SK-N-SH (cell line): ENCODE measurements around the gene MAGEA11. TPM values are rescaled to one million over a fixed set of nuclear protein-coding genes. Genes with fewer than 3 reads are reported as not detected.

Source experiments
- CTCF ChIA-PET: fragments of 300-600, 350-600 bp; formaldehyde crosslinking; extraction: SDS; loops from one replicate; lab custom pipeline; 2021; lab: Yijun Ruan, JAX
- POLR2A ChIA-PET: fragments of 350-600 bp; sonication (Branson Sonifier 250); formaldehyde crosslinking; extraction: SDS; loops from one replicate; lab custom pipeline; 2020; ENCODE audit warnings: antibody characterized with exemption, inconsistent platforms; lab: Yijun Ruan, JAX
- DNase-seq: peaks from one replicate; pipeline ENCODE4 v3.0.0; 2012
- H2AFZ ChIP-seq: fragments of 200-600 bp; sonication (generic); 2 replicates; pipeline ENCODE4 v1.8.1; 2016; ENCODE audit warnings: antibody characterized with exemption, mild to moderate bottlenecking, low read depth
- H3F3A ChIP-seq: fragments of 200-600 bp; sonication (generic); replicated peaks from 2 replicates; pipeline ENCODE3; 2016; ENCODE audit warnings: antibody characterized with exemption, mild to moderate bottlenecking; ENCODE audit not compliant: insufficient read depth
- H3K27ac ChIP-seq, 2 experiments: fragments of 200-500 bp in 1 of 2; fragments of 200-600 bp in 1 of 2; sonication (Bioruptor generic) in 1 of 2; sonication (generic), shearing (Covaris generic) in 1 of 2; 2 replicates each; pipeline versions ENCODE4 v1.5.1 to v1.6.1; 2014 to 2016; ENCODE audit warnings: low read depth in 2 of 2, inconsistent platforms in 1 of 2, low read length in 1 of 2, mild to moderate bottlenecking in 1 of 2, mixed read lengths in 1 of 2
- H3K27me3 ChIP-seq: fragments of 200-600 bp; sonication (generic), shearing (Covaris generic); 2 replicates; pipeline ENCODE4 v1.6.1; 2016; ENCODE audit warnings: mixed run types; ENCODE audit not compliant: insufficient read depth
- H3K36me3 ChIP-seq, 2 experiments: fragments of 200-500 bp in 1 of 2; fragments of 200-600 bp in 1 of 2; sonication (Bioruptor generic) in 1 of 2; sonication (generic) in 1 of 2; replicated peaks in 1 of 2; 2 replicates each; pipeline versions ENCODE3 to v1.5.1; 2014 to 2016; ENCODE audit warnings: low read length in 1 of 2, mild to moderate bottlenecking in 1 of 2; ENCODE audit not compliant: insufficient read depth in 2 of 2, control insufficient read depth in 1 of 2
- H3K4me1 ChIP-seq, 2 experiments: fragments of 200-500 bp in 1 of 2; fragments of 200-600 bp in 1 of 2; sonication (Bioruptor generic) in 1 of 2; sonication (generic), shearing (Covaris generic) in 1 of 2; 2 replicates each; pipeline versions ENCODE4 v1.5.1 to v1.6.1; 2014 to 2016; ENCODE audit warnings: low read depth in 1 of 2, low read length in 1 of 2, mixed run types in 1 of 2; ENCODE audit not compliant: insufficient read depth in 2 of 2, control insufficient read depth in 1 of 2
- H3K4me2 ChIP-seq: fragments of 200-600 bp; sonication (generic), shearing (Covaris generic); 2 replicates; pipeline ENCODE4 v1.6.1; 2017; ENCODE audit warnings: mixed run types
- H3K4me3 ChIP-seq, 2 experiments: fragments of 200-500 bp in 1 of 2; fragments of 200-600 bp in 1 of 2; sonication (Bioruptor generic) in 1 of 2; sonication (generic), shearing (Covaris generic) in 1 of 2; 2 replicates each; pipeline versions ENCODE4 v1.5.1 to v1.8.1; 2014 to 2016; ENCODE audit warnings: low read depth in 2 of 2, inconsistent platforms in 1 of 2, low read length in 1 of 2, mild to moderate bottlenecking in 1 of 2, mixed read lengths in 1 of 2, moderate library complexity in 1 of 2
- H3K79me2 ChIP-seq: fragments of 200-600 bp; sonication (generic); 2 replicates; pipeline ENCODE4 v1.8.1; 2017; ENCODE audit warnings: mild to moderate bottlenecking; ENCODE audit not compliant: insufficient read depth
- H3K9ac ChIP-seq: fragments of 200-600 bp; sonication (generic); 2 replicates; pipeline ENCODE4 v1.6.1; 2017; ENCODE audit warnings: mixed run types
- H3K9me2 ChIP-seq: fragments of 200-600 bp; sonication (generic); 2 replicates; pipeline ENCODE4 v1.6.1; 2017; ENCODE audit warnings: mixed run types
- H3K9me3 ChIP-seq: fragments of 200-600 bp; sonication (generic); 2 replicates; pipeline ENCODE4 v1.6.1; 2017; ENCODE audit warnings: mixed run types, mild to moderate bottlenecking, moderate library complexity
- H4K20me1 ChIP-seq: fragments of 200-600 bp; sonication (generic); 2 replicates; pipeline ENCODE4 v1.6.1; 2017; ENCODE audit warnings: mild to moderate bottlenecking, mixed run types; ENCODE audit not compliant: insufficient read depth
- ELF1 ChIP-seq: IDR thresholded peaks from 2 replicates; pipeline ENCODE4 v1.4.0; 2012
- FOSL2 ChIP-seq: IDR thresholded peaks from 2 replicates; pipeline ENCODE4 v1.4.0; 2012; ENCODE audit warnings: low read depth, mild to moderate bottlenecking, moderate library complexity, borderline replicate concordance
- FOXJ3 ChIP-seq: sonication (generic); formaldehyde crosslinking; IDR thresholded peaks from 2 replicates; pipeline ENCODE4 v1.5.1; 2020; ENCODE audit warnings: mild to moderate bottlenecking, missing genetic modification reagents
- FOXM1 ChIP-seq: IDR thresholded peaks from 2 replicates; pipeline ENCODE4 v1.4.0; 2012; ENCODE audit warnings: low read depth, mild to moderate bottlenecking
- MEF2A ChIP-seq: IDR thresholded peaks from 2 replicates; pipeline ENCODE4 v1.4.0; 2012; ENCODE audit warnings: low read depth, borderline replicate concordance
- MXI1 ChIP-seq: IDR thresholded peaks from 2 replicates; pipeline ENCODE4 v1.6.1; 2012; ENCODE audit warnings: mild to moderate bottlenecking, low read depth, low read length, improper control_type of control experiment
- NRF1 ChIP-seq: IDR thresholded peaks from 2 replicates; pipeline ENCODE4 v1.6.1; 2012; ENCODE audit warnings: low read depth, mild to moderate bottlenecking, low read length
- RAD21 ChIP-seq: IDR thresholded peaks from 2 replicates; pipeline ENCODE4 v1.6.1; 2012; ENCODE audit warnings: mild to moderate bottlenecking, low read length
- RCOR1 ChIP-seq: fragments of 150-350 bp; IDR thresholded peaks from 2 replicates; pipeline ENCODE4 v1.6.1; 2017; ENCODE audit warnings: antibody characterized with exemption, low read length
- RFX5 ChIP-seq: IDR thresholded peaks from 2 replicates; pipeline ENCODE4 v1.6.1; 2012; ENCODE audit warnings: mild to moderate bottlenecking, improper control_type of control experiment, low read length
- RXRA ChIP-seq: IDR thresholded peaks from 2 replicates; pipeline ENCODE4 v1.4.0; 2012; ENCODE audit warnings: low read depth, mild to moderate bottlenecking, borderline replicate concordance
- SIN3A ChIP-seq: IDR thresholded peaks from 2 replicates; pipeline ENCODE4 v1.6.1; 2012; ENCODE audit warnings: low read depth, mild to moderate bottlenecking, low read length, moderate library complexity, borderline replicate concordance
- YY1 ChIP-seq: IDR thresholded peaks from 2 replicates; pipeline ENCODE4 v1.4.0; 2012; ENCODE audit warnings: low read depth, mild to moderate bottlenecking
- WGBS: methylation state at CpG from one replicate; pipeline ENCODE4 v1.1.6; 2017; ENCODE audit warnings: low lambda C conversion rate; 5-methylcytosine and 5-hydroxymethylcytosine counted together
- polyA plus RNA-seq, 3 experiments: library from polyadenylated mRNA; depleted of rRNA; stranded (reverse); fragments of >200 nt; gene quantifications; 2 replicates each; pipeline ENCODE4 v1.2.3, GENCODE V29; 2012
- TF ChIP-seq, protein P1 (sequence below): IDR thresholded peaks from 2 replicates; pipeline ENCODE4 v1.4.0; 2012; ENCODE audit warnings: low read depth, borderline replicate concordance
- TF ChIP-seq, protein P2 (sequence below): IDR thresholded peaks from 2 replicates; pipeline ENCODE4; 2012
- TF ChIP-seq, protein P3 (sequence below): IDR thresholded peaks from 2 replicates; pipeline ENCODE4 v1.6.1; 2012; ENCODE audit warnings: mild to moderate bottlenecking, low read depth, low read length, moderate library complexity
- TF ChIP-seq, protein P4 (sequence below): fragments of 200-600 bp; sonication (generic); IDR thresholded peaks from 2 replicates; pipeline ENCODE4 v1.6.1; 2017; ENCODE audit warnings: antibody characterized with exemption, mild to moderate bottlenecking, moderate library complexity

Gene MAGEA11
- polyA plus RNA-seq, 1 of the 3 experiments (the other 2 are of a cell fraction), result 0.03 TPM

DNA sequence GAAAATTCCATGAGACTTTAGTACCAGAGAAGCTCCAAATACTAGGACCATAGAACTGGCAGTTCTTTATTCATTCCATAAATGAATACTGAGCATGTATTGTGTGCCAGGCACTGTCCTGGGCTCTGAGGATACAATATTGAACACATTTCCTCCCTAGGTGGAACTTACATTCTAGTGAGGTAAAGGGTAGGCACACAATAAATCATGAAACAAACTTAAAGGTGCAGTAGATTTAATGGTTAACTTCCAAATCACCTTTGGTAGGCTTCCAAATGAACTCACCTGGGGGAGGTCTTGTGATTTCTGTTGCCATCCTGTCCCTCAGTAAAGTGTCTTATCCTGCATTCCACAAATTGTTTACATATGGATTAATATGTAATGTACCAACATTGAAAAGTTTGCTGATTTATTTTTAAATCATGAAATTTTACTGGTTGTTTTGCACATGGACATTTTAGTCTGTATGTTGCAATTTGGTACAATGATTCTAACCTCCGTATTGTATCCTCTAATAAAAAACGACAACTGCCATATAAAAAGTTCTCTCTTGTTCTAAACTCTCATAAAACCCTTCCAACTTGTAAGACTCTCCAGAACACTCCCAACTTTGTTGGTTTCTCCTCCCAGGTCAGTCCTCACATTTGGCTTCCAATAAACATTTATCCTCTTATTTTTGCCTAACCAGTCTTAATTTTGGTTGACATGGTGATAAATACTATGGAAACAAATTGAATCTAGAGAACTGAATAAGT lies 4.5 kb upstream of the MAGEA11 start:
- no peaks in the 10 kb centered on the region for H3K79me2 ChIP-seq
- no peaks in the 10 kb centered on the region for H3K27me3 ChIP-seq
- H3K36me3 ChIP-seq, result no peaks in the 10 kb centered on the region
- no peak overlapping the region for H3K27ac ChIP-seq
- H3K9me2 ChIP-seq, result no peaks in the 10 kb centered on the region; the same call in 1 of the 2 replicates
- POLR2A ChIA-PET, result no interaction called here
- TF ChIP-seq RFX5 (no peak), FOSL2 (no peak), SIN3A (no peak), YY1 (no peak), FOXJ3 (CRISPR knock-in tag) (no peak), FOXM1 (no peak), RXRA (no peak), RAD21 (no peak), RCOR1 (no peak), ELF1 (no peak), MEF2A (no peak), NRF1 (no peak), MXI1 (no peak)
- TF ChIP-seq, protein P1, sequence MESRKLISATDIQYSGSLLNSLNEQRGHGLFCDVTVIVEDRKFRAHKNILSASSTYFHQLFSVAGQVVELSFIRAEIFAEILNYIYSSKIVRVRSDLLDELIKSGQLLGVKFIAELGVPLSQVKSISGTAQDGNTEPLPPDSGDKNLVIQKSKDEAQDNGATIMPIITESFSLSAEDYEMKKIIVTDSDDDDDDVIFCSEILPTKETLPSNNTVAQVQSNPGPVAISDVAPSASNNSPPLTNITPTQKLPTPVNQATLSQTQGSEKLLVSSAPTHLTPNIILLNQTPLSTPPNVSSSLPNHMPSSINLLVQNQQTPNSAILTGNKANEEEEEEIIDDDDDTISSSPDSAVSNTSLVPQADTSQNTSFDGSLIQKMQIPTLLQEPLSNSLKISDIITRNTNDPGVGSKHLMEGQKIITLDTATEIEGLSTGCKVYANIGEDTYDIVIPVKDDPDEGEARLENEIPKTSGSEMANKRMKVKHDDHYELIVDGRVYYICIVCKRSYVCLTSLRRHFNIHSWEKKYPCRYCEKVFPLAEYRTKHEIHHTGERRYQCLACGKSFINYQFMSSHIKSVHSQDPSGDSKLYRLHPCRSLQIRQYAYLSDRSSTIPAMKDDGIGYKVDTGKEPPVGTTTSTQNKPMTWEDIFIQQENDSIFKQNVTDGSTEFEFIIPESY, result no peak
- TF ChIP-seq, protein P2, sequence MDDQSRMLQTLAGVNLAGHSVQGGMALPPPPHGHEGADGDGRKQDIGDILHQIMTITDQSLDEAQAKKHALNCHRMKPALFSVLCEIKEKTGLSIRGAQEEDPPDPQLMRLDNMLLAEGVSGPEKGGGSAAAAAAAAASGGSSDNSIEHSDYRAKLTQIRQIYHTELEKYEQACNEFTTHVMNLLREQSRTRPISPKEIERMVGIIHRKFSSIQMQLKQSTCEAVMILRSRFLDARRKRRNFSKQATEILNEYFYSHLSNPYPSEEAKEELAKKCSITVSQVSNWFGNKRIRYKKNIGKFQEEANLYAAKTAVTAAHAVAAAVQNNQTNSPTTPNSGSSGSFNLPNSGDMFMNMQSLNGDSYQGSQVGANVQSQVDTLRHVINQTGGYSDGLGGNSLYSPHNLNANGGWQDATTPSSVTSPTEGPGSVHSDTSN, result no peak
- TF ChIP-seq, protein P3, sequence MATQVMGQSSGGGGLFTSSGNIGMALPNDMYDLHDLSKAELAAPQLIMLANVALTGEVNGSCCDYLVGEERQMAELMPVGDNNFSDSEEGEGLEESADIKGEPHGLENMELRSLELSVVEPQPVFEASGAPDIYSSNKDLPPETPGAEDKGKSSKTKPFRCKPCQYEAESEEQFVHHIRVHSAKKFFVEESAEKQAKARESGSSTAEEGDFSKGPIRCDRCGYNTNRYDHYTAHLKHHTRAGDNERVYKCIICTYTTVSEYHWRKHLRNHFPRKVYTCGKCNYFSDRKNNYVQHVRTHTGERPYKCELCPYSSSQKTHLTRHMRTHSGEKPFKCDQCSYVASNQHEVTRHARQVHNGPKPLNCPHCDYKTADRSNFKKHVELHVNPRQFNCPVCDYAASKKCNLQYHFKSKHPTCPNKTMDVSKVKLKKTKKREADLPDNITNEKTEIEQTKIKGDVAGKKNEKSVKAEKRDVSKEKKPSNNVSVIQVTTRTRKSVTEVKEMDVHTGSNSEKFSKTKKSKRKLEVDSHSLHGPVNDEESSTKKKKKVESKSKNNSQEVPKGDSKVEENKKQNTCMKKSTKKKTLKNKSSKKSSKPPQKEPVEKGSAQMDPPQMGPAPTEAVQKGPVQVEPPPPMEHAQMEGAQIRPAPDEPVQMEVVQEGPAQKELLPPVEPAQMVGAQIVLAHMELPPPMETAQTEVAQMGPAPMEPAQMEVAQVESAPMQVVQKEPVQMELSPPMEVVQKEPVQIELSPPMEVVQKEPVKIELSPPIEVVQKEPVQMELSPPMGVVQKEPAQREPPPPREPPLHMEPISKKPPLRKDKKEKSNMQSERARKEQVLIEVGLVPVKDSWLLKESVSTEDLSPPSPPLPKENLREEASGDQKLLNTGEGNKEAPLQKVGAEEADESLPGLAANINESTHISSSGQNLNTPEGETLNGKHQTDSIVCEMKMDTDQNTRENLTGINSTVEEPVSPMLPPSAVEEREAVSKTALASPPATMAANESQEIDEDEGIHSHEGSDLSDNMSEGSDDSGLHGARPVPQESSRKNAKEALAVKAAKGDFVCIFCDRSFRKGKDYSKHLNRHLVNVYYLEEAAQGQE, result no peak
- TF ChIP-seq, protein P4, sequence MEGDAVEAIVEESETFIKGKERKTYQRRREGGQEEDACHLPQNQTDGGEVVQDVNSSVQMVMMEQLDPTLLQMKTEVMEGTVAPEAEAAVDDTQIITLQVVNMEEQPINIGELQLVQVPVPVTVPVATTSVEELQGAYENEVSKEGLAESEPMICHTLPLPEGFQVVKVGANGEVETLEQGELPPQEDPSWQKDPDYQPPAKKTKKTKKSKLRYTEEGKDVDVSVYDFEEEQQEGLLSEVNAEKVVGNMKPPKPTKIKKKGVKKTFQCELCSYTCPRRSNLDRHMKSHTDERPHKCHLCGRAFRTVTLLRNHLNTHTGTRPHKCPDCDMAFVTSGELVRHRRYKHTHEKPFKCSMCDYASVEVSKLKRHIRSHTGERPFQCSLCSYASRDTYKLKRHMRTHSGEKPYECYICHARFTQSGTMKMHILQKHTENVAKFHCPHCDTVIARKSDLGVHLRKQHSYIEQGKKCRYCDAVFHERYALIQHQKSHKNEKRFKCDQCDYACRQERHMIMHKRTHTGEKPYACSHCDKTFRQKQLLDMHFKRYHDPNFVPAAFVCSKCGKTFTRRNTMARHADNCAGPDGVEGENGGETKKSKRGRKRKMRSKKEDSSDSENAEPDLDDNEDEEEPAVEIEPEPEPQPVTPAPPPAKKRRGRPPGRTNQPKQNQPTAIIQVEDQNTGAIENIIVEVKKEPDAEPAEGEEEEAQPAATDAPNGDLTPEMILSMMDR, result no peak
- TF ChIP-seq, all 33 proteins: peak for 0
- Histone ChIP-seq H3K9ac (no peak overlapping the region), H3F3A (no peaks in the 10 kb centered on the region), H3K9me3 (no peaks in the 10 kb centered on the region), H3K4me1 (no peaks in the 10 kb centered on the region), H3K4me2 (no peak overlapping the region), H2AFZ (no peak overlapping the region), H4K20me1 (no peaks in the 10 kb centered on the region), H3K4me3 (no peak overlapping the region)
- no peak for DNase-seq
- CTCF ChIA-PET, result no interaction called here
- 5% methylated on average over 2 of the region's 2 CpGs for WGBS
